Pancreas (tissue), 10 donors: ENCODE results near the gene SBDS. TPM values are rescaled to one million over a fixed set of nuclear protein-coding genes. Genes with fewer than 3 reads are reported as not detected.
"Not testable (repeated sequence)": the region's sequence is repeated elsewhere in the genome, so short reads cannot be mapped to it uniquely, and the experiment has no call there.

Experiments used
- ATAC-seq, 4 donors: fragments of 200-7000 bp; cut with Tn5 transposase; one replicate each; pipeline versions ENCODE4 v1.8.0 to v1.9.1; 2020; ENCODE audit warnings: mild to moderate bottlenecking in 4 of 4, moderate library complexity in 4 of 4
- DNase-seq, 6 donors: peaks; one replicate each; pipeline ENCODE4 v3.0.0-alpha.2; 2020
- FAIRE-seq: peaks from 2 replicates; lab custom pipeline; 2012; peaks lifted over from hg19 to GRCh38; lab: Jason Lieb, UNC
- H3K27ac ChIP-seq, 4 donors: fragments of 200-600 bp; sonication (generic); 1 replicate in 3 of 4; 2 replicates in 1 of 4; pipeline versions ENCODE4 v1.5.0 to v1.8.0; 2020
- H3K27me3 ChIP-seq, 4 donors: fragments of 200-600 bp; one replicate each; pipeline ENCODE4 v1.8.0; 2021
- H3K36me3 ChIP-seq, 3 donors: fragments of 200-600 bp; sonication (generic) in 1 of 3; one replicate each; pipeline versions ENCODE4 v1.5.0 to v1.8.0; 2020 to 2021
- H3K4me1 ChIP-seq, 3 donors: fragments of 200-600 bp; one replicate each; pipeline ENCODE4 v1.8.0; 2021
- H3K4me3 ChIP-seq, 4 donors: fragments of 200-600 bp; sonication (generic) in 2 of 4; one replicate each; pipeline versions ENCODE4 v1.5.0 to v1.8.0; 2020 to 2021
- H3K9me3 ChIP-seq, 4 donors: fragments of 200-600 bp; one replicate each; pipeline ENCODE4 v1.8.0; 2021
- CTCF ChIP-seq, 4 donors: fragments of 200-600 bp; sonication (generic) in 3 of 4; IDR thresholded peaks; one replicate each; pipeline versions ENCODE4 v1.5.0 to v1.8.0; 2021; ENCODE audit warnings: antibody characterized with exemption in 4 of 4
- WGBS, 2 donors: extraction: QIAGEN DNeasy Blood & Tissue Kit; methylation state at CpG; one replicate each; pipeline ENCODE4 v1.1.7; 2013; 5-methylcytosine and 5-hydroxymethylcytosine counted together
- intact Hi-C, 3 donors: fragments of 100-400 bp; cut with DNase I; formaldehyde crosslinking; loops; one replicate each; pipeline versions ENCODE4 v1.11.1 to v1.14.2; 2022
- polyA plus RNA-seq, 2 donors: library from polyadenylated mRNA; stranded (reverse); fragments of 200-250 nt; gene quantifications; one replicate each; pipeline ENCODE4 v1.2.3, GENCODE V29; 2013
- total RNA-seq, 6 donors: library from RNA; stranded (reverse); fragmentation: NEBNext Ultra II Directional in 4 of 6; extraction: Animal tissue kit (Norgen Biotek cat#: 25700) in 4 of 6; gene quantifications; one replicate each; pipeline versions ENCODE4 v1.2.1 to v1.2.4, GENCODE V29; 2021 to 2023
- donor health status: healthy with polysubstance abuse.
- donor health status: DM: no; HTN: no; CAD: no; lungs with moderate emphysema.
- donor health status: DM: no; HTN: no; CAD: no.
- donor health status: control.
- donor health status: control.
- donor health status: Bipolar disorder and iron deficiency.
- donor health status: DM: yes; HTN: yes; CAD: no.
- donor health status: DM: no; HTN: no; CAD: no.
- donor health status: DM: no; HTN: no; CAD: no.
- donor health status: DM: yes; HTN: yes; CAD: no.

SBDS gene
- total and polyA plus RNA-seq, 8 donors, result 37.1 to 75.8 (median 42.8) TPM

- H3K36me3 ChIP-seq, H3K27me3 ChIP-seq, ATAC-seq, H3K9me3 ChIP-seq, intact Hi-C loops, DNase-seq, H3K4me1 ChIP-seq, FAIRE-seq, H3K27ac ChIP-seq, H3K4me3 ChIP-seq: not testable (repeated sequence)
- WGBS, 2 donors, result 82 to 95% methylated on average over 2 of the region's 2 CpGs
Observed at GRCh38 chr7:66979013-66979412, 16.4 kb downstream of the SBDS start.

- H3K9me3 ChIP-seq, H3K4me1 ChIP-seq, intact Hi-C loops, H3K36me3 ChIP-seq, H3K27me3 ChIP-seq, DNase-seq, H3K4me3 ChIP-seq, FAIRE-seq, H3K27ac ChIP-seq, ATAC-seq: not testable (repeated sequence)
- 81 to 90% methylated on average over 4 to 5 of the region's 5 CpGs for WGBS, 2 donors
Observed at GRCh38 chr7:66978312-66978711, 17.1 kb downstream of the SBDS start.

DNA sequence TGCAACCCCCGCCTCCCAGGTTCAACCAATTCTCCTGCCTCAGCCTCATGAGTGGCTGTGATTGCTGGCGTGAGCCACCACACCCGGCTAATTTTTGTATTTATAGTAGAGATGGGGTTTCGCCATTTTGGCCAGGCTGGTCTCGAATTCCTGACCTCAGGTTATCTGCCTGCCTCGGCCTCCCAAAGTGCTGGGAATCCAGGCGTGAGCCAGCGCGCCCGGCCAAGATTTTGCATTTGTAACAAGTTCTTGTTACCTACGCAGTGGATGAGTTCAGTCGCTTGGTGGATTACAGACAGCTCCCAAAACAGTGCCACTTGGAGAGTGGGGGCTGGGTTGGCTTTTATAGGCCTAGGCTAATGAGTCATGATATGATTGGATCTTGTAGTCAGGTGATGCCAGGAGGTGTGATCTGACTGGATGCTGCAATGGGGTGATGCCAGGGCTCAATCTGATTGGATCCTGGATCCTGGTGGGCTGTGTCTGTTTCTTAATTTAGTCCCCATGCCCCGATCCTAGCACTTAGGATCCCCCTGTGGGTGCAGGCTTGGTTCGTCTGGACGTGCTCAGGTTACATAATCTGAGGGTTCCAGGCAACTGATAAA is 20.3 kb downstream of the SBDS start:
- DNase-seq, result no peak
- no peak for FAIRE-seq

DNA sequence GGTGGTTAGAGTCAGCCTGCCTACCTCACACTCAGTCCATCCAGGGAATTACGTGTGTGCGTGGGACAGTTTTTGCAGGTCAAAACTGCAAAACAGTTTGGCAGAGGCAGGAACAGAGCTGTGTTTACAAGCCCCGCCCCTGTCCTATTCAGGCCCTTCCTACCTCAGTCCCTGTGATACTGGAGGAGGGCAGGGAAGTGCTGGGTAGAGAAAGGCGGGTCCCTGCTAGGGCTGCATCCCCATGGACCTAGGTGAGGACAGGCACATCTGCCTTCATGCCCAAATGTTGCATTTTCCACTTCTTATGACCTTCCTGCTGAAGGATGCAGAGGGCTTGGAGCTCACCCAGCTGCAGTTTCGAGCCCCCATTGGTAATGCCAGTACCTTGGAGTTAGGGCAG is 25.1 kb downstream of the SBDS start:
- TF ChIP-seq CTCF (IDR thresholded peaks at IDR 0.05), result no peak
- no peaks in the 10 kb centered on the region for H3K36me3 ChIP-seq
- intact Hi-C loops, result no loop called here
- 78 to 82% methylated on average over 5 of the region's 5 CpGs for WGBS, 2 donors
- ATAC-seq (no peak), FAIRE-seq (no peak), DNase-seq (no peak)
- H3K27me3 ChIP-seq, result no peaks in the 10 kb centered on the region
- H3K4me1 ChIP-seq, result no peaks in the 10 kb centered on the region
- H3K4me3 ChIP-seq, result no peak overlapping the region
- H3K27ac ChIP-seq, result no peak overlapping the region
- no peaks in the 10 kb centered on the region for H3K9me3 ChIP-seq

More for the DNA sequence above, 20.3 kb downstream of the SBDS start:
- H3K9me3 ChIP-seq, result no peaks in the 10 kb centered on the region
- intact Hi-C loops, result no loop called here
- no peak overlapping the region for H3K27ac ChIP-seq
- WGBS, 2 donors, result 85 to 90% methylated on average over 15 of the region's 15 CpGs
- no peaks in the 10 kb centered on the region for H3K4me1 ChIP-seq
- H3K4me3 ChIP-seq, result no peak overlapping the region
- no peaks in the 10 kb centered on the region for H3K27me3 ChIP-seq
- H3K36me3 ChIP-seq, result no peaks in the 10 kb centered on the region
- no peak for TF ChIP-seq CTCF (IDR thresholded peaks at IDR 0.05)
- no peak for ATAC-seq

DNA sequence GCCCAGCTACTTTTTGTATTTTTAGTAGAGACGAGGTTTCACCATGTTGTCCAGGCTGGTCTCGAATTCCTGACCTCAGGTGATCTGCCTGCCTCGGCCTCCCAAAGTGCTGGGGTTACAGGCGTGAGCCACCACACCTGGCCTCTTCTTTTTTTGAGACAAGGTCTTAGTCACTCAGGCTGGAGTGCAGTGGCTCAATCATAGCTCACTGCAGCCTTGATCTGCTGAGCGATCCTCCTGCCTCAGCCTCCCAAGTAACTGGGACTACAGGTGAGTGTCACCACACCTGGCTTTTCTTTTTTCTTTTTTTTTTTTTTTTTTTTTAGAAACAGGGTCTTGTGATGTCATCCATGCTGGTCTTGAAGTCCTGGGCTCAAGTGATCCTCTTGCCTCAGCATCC is 26.4 kb downstream of the SBDS start:
- WGBS, 2 donors, result 86 to 89% methylated on average over 5 of the region's 5 CpGs
- H3K27me3 ChIP-seq, DNase-seq, H3K9me3 ChIP-seq, ATAC-seq, H3K36me3 ChIP-seq, H3K4me3 ChIP-seq, FAIRE-seq, intact Hi-C loops, H3K4me1 ChIP-seq, H3K27ac ChIP-seq: not testable (repeated sequence)

GRCh38 chr7:66967029-66967428 is 28.4 kb downstream of the SBDS start:
- intact Hi-C loops, result no loop called here
- FAIRE-seq (no peak), DNase-seq (no peak), ATAC-seq (no peak)
- no peaks in the 10 kb centered on the region for H3K27me3 ChIP-seq
- H3K36me3 ChIP-seq, result no peaks in the 10 kb centered on the region
- H3K27ac ChIP-seq, result no peak overlapping the region
- no peaks in the 10 kb centered on the region for H3K9me3 ChIP-seq
- 88 to 89% methylated on average over 6 of the region's 6 CpGs for WGBS, 2 donors
- no peaks in the 10 kb centered on the region for H3K4me1 ChIP-seq
- TF ChIP-seq CTCF (IDR thresholded peaks at IDR 0.05), result no peak
- no peak overlapping the region for H3K4me3 ChIP-seq
